Caco-2 (cell line): Measurements from ENCODE around the gene CST9. TPM values are rescaled to one million over a fixed set of nuclear protein-coding genes. Genes with fewer than 3 reads are reported as not detected.
"Not testable (repeated sequence)": the region's sequence is repeated elsewhere in the genome, so short reads cannot be mapped to it uniquely, and the experiment has no call there.

ENCODE experiments used
- BruUV-seq: library from RNA; stranded (reverse); fragments of 400-500 nt; replicated peaks from 2 replicates; lab custom pipeline; 2021; lab: Mats Ljungman, UMichigan
- CTCF ChIA-PET: fragments of 300-600 bp; sonication (Branson Sonifier 250); formaldehyde crosslinking; loops from one replicate; lab custom pipeline; 2022; ENCODE audit warnings: antibody characterized with exemption; lab: Charles Lee
- POLR2A ChIA-PET: fragments of 300-600 bp; sonication (Branson Sonifier 250); formaldehyde crosslinking; loops from one replicate; lab custom pipeline; 2022; ENCODE audit warnings: antibody characterized with exemption; lab: Charles Lee
- DNase-seq, 2 experiments: peaks; one replicate each; pipeline versions ENCODE4 v3.0.0 to v3.0.0-alpha.2; 2020 to 2022
- H3K27me3 ChIP-seq: replicated peaks from 2 replicates; pipeline ENCODE4 v1.6.0; 2011; ENCODE audit warnings: low read length; ENCODE audit not compliant: control insufficient read depth, insufficient read depth
- H3K36me3 ChIP-seq: 2 replicates; pipeline ENCODE4 v1.5.1; 2011; ENCODE audit warnings: low read length; ENCODE audit not compliant: control insufficient read depth, insufficient read depth
- H3K4me1 ChIP-seq: fragments of 250-450 bp; sonication (Bioruptor Pico); 2 replicates; pipeline ENCODE4 v1.5.1; 2020; ENCODE audit warnings: mild to moderate bottlenecking
- H3K4me3 ChIP-seq: 2 replicates; pipeline ENCODE4 v1.5.1; 2011; ENCODE audit warnings: low read depth, mild to moderate bottlenecking, control low read depth, low read length
- H3K9me3 ChIP-seq: fragments of 250-450 bp; sonication (Bioruptor Pico); 2 replicates; pipeline ENCODE4 v1.5.1; 2020; ENCODE audit warnings: mild to moderate bottlenecking, moderate library complexity
- H3K27ac Mint-ChIP-seq: one replicate; pipeline ENCODE4 v1.8.0; 2022; ENCODE audit warnings: mixed read lengths; ENCODE audit not compliant: unreplicated experiment
- H3K27me3 Mint-ChIP-seq: one replicate; pipeline ENCODE4 v1.8.0; 2022; ENCODE audit warnings: mixed read lengths; ENCODE audit not compliant: insufficient read depth, unreplicated experiment
- H3K36me3 Mint-ChIP-seq: one replicate; pipeline ENCODE4 v1.8.0; 2022; ENCODE audit warnings: mild to moderate bottlenecking, mixed read lengths; ENCODE audit not compliant: insufficient read depth, unreplicated experiment
- H3K4me1 Mint-ChIP-seq: one replicate; pipeline ENCODE4 v1.8.0; 2022; ENCODE audit warnings: low read depth, mixed read lengths; ENCODE audit not compliant: unreplicated experiment
- H3K4me3 Mint-ChIP-seq: one replicate; pipeline ENCODE4 v1.8.0; 2022; ENCODE audit warnings: mild to moderate bottlenecking, moderate library complexity, mixed read lengths; ENCODE audit not compliant: unreplicated experiment
- H3K9me3 Mint-ChIP-seq: one replicate; pipeline ENCODE4 v1.8.0; 2022; ENCODE audit warnings: mixed read lengths; ENCODE audit not compliant: unreplicated experiment
- intact Hi-C: fragments of 100-400 bp; cut with micrococcal nuclease; formaldehyde crosslinking; loops from one replicate; pipeline ENCODE4 v1.10.0; 2022; ENCODE audit not compliant: unreplicated experiment
- total RNA-seq: library from RNA; stranded (reverse); gene quantifications from 2 replicates; pipeline ENCODE4 v1.2.3, GENCODE V29; 2022
- TF ChIP-seq, protein P1 (sequence below), 2 experiments: fragments of 200-600 bp in 1 of 2; IDR thresholded peaks; 1 replicate in 1 of 2; 2 replicates in 1 of 2; pipeline versions ENCODE4 v1.5.1 to v1.8.0; 2011 to 2022; ENCODE audit warnings: antibody characterized with exemption in 1 of 2, control low read depth in 1 of 2, inconsistent platforms in 1 of 2, low read depth in 1 of 2, low read length in 1 of 2, mild to moderate bottlenecking in 1 of 2, moderate library complexity in 1 of 2; ENCODE audit not compliant: insufficient read depth in 1 of 2, severe bottlenecking in 1 of 2, unreplicated experiment in 1 of 2

The CST9 gene
- total RNA-seq, 1 experiment from 2014 or later = not detected

DNA sequence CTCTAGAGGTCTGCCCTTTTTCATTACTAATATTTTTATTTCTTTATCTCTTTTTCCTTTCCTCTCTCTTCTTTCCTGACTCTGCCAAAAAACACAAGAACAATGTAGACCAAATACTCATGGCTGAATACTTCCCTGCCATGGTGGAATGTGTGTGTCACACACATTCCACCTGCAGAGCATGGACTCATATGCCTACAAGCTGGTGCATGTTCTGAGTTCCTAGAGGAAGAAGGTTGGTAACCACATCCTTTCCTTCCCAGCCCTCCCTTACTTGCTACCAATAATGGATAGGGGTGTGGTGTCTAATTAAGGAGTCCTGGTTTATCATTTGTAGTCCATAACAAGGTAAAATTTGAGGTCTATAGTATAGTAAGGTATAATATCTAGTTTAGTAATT is 22.2 kb downstream of the CST9 start:
- Mint-ChIP-seq H3K27me3 (peaks cover 9% of the 10 kb centered on the region), H3K4me1 (peaks cover 6% of the 10 kb centered on the region), H3K27ac (peak overlapping the region; percentile 15), H3K9me3 (peaks cover 10% of the 10 kb centered on the region), H3K4me3 (no peak overlapping the region), H3K36me3 (no peaks in the 10 kb centered on the region)
- POLR2A ChIA-PET = no interaction called here
- TF ChIP-seq, protein P1, sequence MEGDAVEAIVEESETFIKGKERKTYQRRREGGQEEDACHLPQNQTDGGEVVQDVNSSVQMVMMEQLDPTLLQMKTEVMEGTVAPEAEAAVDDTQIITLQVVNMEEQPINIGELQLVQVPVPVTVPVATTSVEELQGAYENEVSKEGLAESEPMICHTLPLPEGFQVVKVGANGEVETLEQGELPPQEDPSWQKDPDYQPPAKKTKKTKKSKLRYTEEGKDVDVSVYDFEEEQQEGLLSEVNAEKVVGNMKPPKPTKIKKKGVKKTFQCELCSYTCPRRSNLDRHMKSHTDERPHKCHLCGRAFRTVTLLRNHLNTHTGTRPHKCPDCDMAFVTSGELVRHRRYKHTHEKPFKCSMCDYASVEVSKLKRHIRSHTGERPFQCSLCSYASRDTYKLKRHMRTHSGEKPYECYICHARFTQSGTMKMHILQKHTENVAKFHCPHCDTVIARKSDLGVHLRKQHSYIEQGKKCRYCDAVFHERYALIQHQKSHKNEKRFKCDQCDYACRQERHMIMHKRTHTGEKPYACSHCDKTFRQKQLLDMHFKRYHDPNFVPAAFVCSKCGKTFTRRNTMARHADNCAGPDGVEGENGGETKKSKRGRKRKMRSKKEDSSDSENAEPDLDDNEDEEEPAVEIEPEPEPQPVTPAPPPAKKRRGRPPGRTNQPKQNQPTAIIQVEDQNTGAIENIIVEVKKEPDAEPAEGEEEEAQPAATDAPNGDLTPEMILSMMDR (IDR thresholded peaks at IDR 0.05; ENCODE audit: insufficient read depth in 1 of 2, low read depth in 1 of 2, low read length in 1 of 2, severe bottlenecking in 1 of 2, unreplicated experiment in 1 of 2) = no peak
- Histone ChIP-seq H3K27me3 (no peaks in the 10 kb centered on the region), H3K4me1 (peaks cover 8% of the 10 kb centered on the region; the same call in 1 of the 2 replicates), H3K36me3 (no peaks in the 10 kb centered on the region), H3K9me3 (no peaks in the 10 kb centered on the region), H3K4me3 (no peak overlapping the region)
- intact Hi-C loops = no loop called here
- no peak for DNase-seq
- CTCF ChIA-PET = no interaction called here
- BruUV-seq = no TSS peak

DNA sequence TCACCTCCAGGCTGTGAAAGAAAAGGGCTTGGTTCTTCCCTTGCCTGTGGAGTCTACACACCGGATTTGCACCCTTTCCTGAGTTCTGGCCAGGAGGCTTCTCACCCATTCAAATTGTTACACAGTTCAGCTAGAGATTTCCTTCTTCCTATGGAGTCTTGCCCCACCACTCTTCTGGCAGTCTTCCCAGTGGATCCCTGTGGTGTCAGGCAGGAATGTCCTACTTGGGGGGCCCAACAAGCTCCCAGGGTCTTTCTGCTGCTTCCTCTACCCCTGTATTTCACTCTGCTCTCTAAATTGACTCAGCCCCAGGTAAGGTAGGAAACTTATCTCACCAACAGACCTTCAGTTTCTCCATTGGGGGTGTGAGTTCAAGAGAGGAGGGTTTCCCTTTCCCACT is 23.4 kb downstream of the CST9 start:
- H3K4me3 Mint-ChIP-seq = no peak overlapping the region
- Histone ChIP-seq H3K36me3 (no peaks in the 10 kb centered on the region), H3K4me3 (no peak overlapping the region), H3K4me1 (peaks cover 8% of the 10 kb centered on the region; the same call in 1 of the 2 replicates), H3K9me3 (no peaks in the 10 kb centered on the region), H3K27me3 (no peaks in the 10 kb centered on the region)
- CTCF ChIA-PET = no interaction called here
- peaks cover 9% of the 10 kb centered on the region for H3K27me3 Mint-ChIP-seq
- H3K27ac Mint-ChIP-seq = peak overlapping the region; percentile 16
- H3K36me3 Mint-ChIP-seq = no peaks in the 10 kb centered on the region
- POLR2A ChIA-PET = no interaction called here
- TF ChIP-seq, protein P1 (IDR thresholded peaks at IDR 0.05; ENCODE audit: insufficient read depth in 1 of 2, low read depth in 1 of 2, low read length in 1 of 2, severe bottlenecking in 1 of 2, unreplicated experiment in 1 of 2) = no peak
- peaks cover 10% of the 10 kb centered on the region for H3K9me3 Mint-ChIP-seq
- no peak for DNase-seq
- H3K4me1 Mint-ChIP-seq = peaks cover 6% of the 10 kb centered on the region
- BruUV-seq = no TSS peak
- intact Hi-C loops = no loop called here

DNA sequence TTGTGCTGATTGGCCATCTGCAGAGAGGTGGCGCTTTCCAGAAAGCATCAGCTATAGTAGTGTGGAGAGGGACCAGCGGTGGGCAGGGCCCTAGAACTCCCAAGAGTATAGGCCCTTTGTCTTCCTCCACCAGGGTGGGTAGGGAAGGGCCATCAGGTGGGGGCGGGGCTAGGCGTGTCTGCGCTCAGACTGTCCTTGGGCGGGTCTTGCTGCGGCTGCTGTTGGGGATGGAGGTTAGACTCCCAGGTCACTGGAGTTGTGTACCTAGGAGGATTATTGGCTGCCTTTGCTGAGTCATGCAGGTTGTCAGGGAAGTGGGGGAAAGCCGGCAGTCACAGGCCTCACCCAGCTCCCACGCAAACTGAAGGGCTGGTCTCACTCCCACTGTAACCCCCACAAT is 23.9 kb downstream of the CST9 start:
- H3K4me3 ChIP-seq, H3K36me3 ChIP-seq, H3K9me3 Mint-ChIP-seq, H3K27me3 ChIP-seq, POLR2A ChIA-PET, H3K4me1 ChIP-seq, H3K4me1 Mint-ChIP-seq, DNase-seq, CTCF ChIA-PET, H3K36me3 Mint-ChIP-seq, BruUV-seq, intact Hi-C loops, H3K4me3 Mint-ChIP-seq, H3K27me3 Mint-ChIP-seq, H3K9me3 ChIP-seq: not testable (repeated sequence)
- peak overlapping the region; percentile 16 for H3K27ac Mint-ChIP-seq

DNA sequence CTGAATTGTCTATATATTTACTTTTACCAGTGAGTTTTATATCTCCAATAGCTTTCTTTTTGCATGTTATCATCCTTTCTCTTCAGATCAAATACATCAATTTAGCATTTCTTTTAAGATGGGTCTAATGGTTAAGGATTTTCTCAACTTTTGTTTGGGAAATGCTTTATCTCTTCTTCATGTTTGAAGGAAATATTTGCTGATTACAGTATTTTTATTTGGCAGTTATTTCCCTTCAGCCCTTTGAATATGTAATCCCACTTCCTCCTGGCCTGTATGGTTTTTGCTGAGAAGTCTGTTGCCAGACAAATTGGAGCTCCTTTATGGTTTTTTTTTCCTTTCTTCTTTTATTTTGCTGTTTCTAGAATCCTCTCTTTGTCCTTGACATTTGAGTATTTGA is 30.7 kb downstream of the CST9 start:
- H3K36me3 Mint-ChIP-seq = no peaks in the 10 kb centered on the region
- H3K9me3 Mint-ChIP-seq = no peaks in the 10 kb centered on the region
- H3K4me1 Mint-ChIP-seq = no peaks in the 10 kb centered on the region
- Histone ChIP-seq H3K27me3 (no peaks in the 10 kb centered on the region), H3K4me1 (no peaks in the 10 kb centered on the region), H3K4me3 (no peak overlapping the region), H3K9me3 (no peaks in the 10 kb centered on the region; the same call in 1 of the 2 replicates), H3K36me3 (no peaks in the 10 kb centered on the region)
- ChIA-PET CTCF (no interaction called here), POLR2A (no interaction called here)
- BruUV-seq = no TSS peak
- peaks cover 13% of the 10 kb centered on the region for H3K27me3 Mint-ChIP-seq
- TF ChIP-seq, protein P1 (IDR thresholded peaks at IDR 0.05; ENCODE audit: insufficient read depth in 1 of 2, low read depth in 1 of 2, low read length in 1 of 2, severe bottlenecking in 1 of 2, unreplicated experiment in 1 of 2) = no peak
- intact Hi-C loops = no loop called here
- no peak overlapping the region for H3K27ac Mint-ChIP-seq
- no peak for DNase-seq
- no peak overlapping the region for H3K4me3 Mint-ChIP-seq
